Body of pancreas (tissue), 4 donors: Measurements from ENCODE around the gene GPBP1.

ENCODE experiments used
- CTCF ChIP-seq, 7 experiments: fragments of 450-650 bp in 4 of 7; fragments of 200-600 bp in 3 of 7; sonication (generic) in 3 of 7; IDR thresholded peaks; one replicate each; pipeline ENCODE4 v1.5.1; 2016 to 2019; ENCODE audit warnings: antibody characterized with exemption in 7 of 7
- POLR2A ChIP-seq, 3 donors: fragments of 450-650 bp; IDR thresholded peaks; one replicate each; pipeline ENCODE4 v1.6.1; 2016; ENCODE audit warnings: antibody characterized with exemption in 3 of 3, mild to moderate bottlenecking in 2 of 3

DNA sequence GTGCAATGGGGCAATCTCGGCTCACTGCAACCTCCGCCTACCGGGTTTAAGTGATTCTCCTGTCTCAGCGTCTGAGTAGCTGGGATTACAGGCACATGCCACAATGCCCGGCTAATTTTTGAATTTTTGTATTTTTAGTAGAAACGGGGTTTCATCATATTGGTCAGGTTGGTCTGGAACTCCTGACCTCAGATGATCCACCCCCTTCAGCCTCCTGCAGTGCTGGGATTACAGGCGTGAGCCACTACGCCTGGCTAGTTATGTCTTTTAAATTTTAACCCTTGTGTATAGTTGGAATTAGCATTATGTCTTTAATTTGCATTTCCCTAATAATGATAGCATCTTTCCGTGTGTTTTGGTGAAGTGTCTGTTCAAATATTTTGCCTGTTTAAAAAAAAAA is 11.5 kb downstream of the GPBP1 start:
- TF ChIP-seq CTCF (IDR thresholded peaks at IDR 0.05) (no peak), POLR2A (IDR thresholded peaks at IDR 0.05) (no peak)
